NCI-H187 (cell line): ENCODE data around the gene MIB2.
"Not testable (repeated sequence)": the region's sequence is repeated elsewhere in the genome, so short reads cannot be mapped to it uniquely, and the experiment has no call there.

Experiments used
- DNase-seq, 2 experiments: peaks; one replicate each; lab custom pipeline; 2025; lab: John Stamatoyannopoulos, UW

MIB2 gene

GRCh38 chr1:1615256-1616044 lies at the start of gene MIB2:
TSS of gene MIB2 (plus strand) at chr1:1615500. CDS start at chr1:1623453, 7,953 bp downstream.
- DNase-seq = peak; percentile 92 to 99

- no peak for DNase-seq
These were observed 48.0 kb upstream of the MIB2 start for GRCh38 chr1:1567152-1567875.

GRCh38 chr1:1567891-1568291 lies 47.4 kb upstream of the MIB2 start:
- DNase-seq = no peak

- no peak for DNase-seq
These were observed 46.0 kb upstream of the MIB2 start for GRCh38 chr1:1569341-1569740.

- peak in 1 of 2 experiments; percentile 75 for DNase-seq
These were observed 41.2 kb upstream of the MIB2 start for GRCh38 chr1:1573843-1574720.

GRCh38 chr1:1574721-1575537 lies 40.4 kb upstream of the MIB2 start, which contains the start of gene SSU72:
TSS of gene SSU72 (minus strand) at chr1:1574863. CDS start at chr1:1574557, 306 bp downstream.
- DNase-seq = peak; percentile 78 to 91

GRCh38 chr1:1577367-1578011 lies 37.8 kb upstream of the MIB2 start:
- DNase-seq = no peak

- no peak for DNase-seq
These were observed 36.8 kb upstream of the MIB2 start for GRCh38 chr1:1578371-1578940.

- DNase-seq = no peak
These were observed 32.5 kb upstream of the MIB2 start for GRCh38 chr1:1582585-1583346.

- no peak for DNase-seq
These were observed 31.8 kb upstream of the MIB2 start for GRCh38 chr1:1583347-1584010.

GRCh38 chr1:1591452-1591851 lies 23.8 kb upstream of the MIB2 start:
- DNase-seq = no peak

- no peak for DNase-seq
These were observed 21.3 kb upstream of the MIB2 start for GRCh38 chr1:1593834-1594601.

GRCh38 chr1:1594602-1595260 lies 20.6 kb upstream of the MIB2 start:
- DNase-seq = no peak

- not testable (repeated sequence) for DNase-seq
These were observed 20.0 kb upstream of the MIB2 start for GRCh38 chr1:1595341-1595740.

GRCh38 chr1:1596493-1597274 lies 18.6 kb upstream of the MIB2 start:
- DNase-seq = no peak

GRCh38 chr1:1597275-1597930 lies 17.9 kb upstream of the MIB2 start:
- no peak for DNase-seq
